Measurements from ENCODE around the gene DHRS4.
"Not testable (repeated sequence)": the region's sequence is repeated elsewhere in the genome, so short reads cannot be mapped to it uniquely, and the experiment has no call there.

Gene DHRS4

DNA sequence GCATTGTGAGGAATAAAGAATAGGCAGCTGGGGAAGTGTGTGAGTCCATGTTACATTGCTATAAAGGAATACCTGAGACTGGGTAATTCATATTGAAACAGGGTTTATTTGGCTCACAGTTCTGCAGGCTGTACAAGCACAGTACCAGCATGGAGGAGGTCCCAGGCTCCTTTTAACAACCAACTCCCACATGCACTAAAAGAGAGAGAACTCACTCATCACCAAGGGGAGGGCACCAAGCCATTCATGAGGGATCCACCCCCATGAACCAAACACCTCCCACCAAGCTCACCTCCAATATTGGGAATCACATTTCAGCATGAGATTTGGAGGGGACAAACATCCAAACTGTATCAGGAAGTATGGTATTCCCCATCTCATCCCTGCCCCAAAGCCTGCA is 11.9 kb upstream of the DHRS4 start:
- DNase-seq, result no peak

DNA sequence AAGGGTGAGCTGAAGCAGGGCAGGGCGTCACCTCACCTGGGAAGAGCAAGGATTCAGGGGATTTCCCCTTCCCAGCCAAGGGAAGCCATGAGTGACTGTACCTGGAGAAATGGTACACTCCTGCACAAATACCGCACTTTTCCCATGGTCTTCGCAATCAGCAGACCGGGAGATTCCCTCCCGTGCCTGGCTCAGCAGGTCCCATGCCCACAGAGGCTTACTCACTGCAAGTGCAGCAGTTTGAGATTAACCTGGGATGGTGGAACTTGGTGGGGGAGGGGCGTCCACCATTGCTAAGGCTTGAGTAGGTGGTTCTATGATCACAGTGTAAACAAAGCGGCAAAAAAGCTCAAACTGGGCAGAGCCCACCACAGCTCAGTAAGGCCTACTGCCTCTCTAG is 11.0 kb upstream of the DHRS4 start:
- DNase-seq, result no peak

DNA sequence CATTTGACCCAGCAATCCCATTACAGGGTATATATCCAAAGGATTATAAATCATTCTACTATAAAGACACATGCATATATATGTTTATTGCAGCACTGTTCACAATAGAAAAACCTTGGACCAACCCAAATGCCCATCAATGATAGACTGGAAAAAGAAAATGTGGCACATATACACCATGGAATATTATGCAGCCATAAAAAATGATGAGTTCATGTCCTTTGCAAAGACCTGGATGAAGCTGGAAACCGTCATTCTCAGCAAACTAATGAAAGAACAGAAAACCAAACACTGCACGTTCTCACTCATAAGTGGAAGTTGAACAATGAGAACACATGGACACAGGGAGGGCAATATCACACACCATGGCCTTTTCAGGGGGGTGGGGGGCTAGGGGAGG is 4.5 kb upstream of the DHRS4 start:
- DNase-seq, result not testable (repeated sequence)

DNA sequence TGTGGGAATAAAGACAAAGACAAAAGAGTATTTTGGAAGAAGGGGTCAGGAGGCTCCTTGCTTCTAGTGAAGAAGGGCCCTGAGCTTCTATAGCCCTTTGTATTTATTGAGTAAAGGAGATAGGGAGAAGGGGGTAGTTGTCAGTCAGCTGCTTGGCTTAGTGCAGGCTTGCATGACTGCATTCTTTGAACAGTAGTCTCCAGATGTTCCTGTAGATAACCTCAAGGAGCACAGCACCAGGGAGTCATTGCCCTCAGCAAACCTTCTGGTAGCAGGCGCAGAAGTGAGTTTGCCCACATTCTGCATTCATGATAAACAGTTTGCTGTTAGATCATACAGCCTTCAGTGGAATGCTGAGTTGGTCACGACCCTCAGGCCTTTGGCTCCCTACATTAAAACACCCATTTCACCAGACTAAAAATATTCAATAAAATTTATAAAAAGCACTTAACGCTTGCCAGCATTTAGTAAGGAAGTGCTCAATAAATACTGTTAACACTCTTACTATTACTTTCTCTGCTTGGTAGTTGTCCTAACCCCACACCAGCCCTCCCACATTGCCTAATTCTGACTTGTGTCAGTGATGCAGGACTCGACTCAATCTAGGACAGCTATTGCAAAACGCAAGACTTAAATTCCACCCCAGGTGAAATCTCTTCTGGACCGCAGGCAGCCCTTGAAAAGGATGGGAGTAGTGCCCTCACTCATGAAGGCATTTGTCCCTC is 3.0 kb upstream of the DHRS4 start:
- no peak for DNase-seq

DNA sequence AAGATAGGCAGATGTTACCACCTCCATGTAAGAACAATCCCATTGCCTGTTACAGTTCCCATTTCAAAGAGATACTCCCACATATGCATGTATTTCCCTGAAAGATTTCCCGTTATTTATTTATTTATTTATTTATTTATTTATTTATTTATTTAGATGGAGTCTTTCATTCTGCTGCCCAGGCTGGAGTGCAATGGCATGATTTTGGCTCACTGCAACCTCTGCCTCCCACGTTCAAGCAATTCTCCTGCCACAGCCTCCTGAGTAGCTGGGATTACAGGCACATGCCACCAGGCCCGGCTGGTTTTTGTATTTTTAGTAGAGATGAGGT is 2.5 kb upstream of the DHRS4 start:
- DNase-seq, result not testable (repeated sequence)

DNA sequence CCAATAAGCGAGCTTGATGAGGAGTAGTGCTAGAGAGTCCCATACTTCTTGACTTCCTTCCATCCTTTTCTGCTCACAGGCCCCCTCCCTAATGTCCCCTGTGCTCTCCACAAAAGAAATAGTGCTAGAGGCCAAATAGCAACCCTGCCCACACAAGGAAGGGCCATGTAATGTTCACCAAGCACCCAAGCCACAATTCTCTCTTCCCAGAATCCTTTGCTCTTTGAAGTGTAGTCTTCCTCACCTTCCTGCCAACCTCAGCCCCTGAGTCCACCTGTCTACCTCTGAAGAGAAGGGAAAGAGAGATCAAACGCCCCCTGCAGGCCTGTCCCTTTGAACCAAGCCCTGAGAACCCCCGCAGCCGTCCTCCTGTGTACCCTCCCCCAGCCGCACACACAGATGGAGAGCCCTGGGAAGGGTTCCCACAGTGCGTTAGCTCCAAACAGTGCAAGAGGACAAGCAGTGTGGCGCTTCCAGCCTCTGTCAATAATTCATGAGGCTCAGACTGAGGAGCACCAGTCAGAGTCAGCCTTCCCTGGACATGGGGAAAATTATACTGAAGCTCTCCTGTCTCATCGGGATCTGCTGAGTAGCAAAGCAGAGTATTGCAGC is 1.9 kb upstream of the DHRS4 start:
- no peak for DNase-seq

DNA sequence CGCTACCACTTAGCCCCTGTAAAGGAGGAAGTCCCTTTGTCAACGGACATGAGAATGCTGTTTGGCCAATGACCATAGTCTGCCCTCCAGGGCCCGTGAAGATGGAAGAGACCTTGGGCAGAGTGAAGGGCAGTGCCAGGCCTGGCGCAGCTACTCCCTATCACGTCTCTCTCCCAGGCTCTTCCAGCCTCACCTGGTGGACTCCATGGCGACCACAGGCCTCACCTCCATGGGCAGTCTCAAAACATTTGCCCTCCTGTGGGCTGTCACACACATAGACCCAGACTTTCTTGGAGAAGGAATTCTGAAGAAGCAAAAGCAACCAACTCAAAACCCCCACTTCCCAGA is 480 bp upstream of the DHRS4 start:
- not testable (repeated sequence) for DNase-seq

DNA sequence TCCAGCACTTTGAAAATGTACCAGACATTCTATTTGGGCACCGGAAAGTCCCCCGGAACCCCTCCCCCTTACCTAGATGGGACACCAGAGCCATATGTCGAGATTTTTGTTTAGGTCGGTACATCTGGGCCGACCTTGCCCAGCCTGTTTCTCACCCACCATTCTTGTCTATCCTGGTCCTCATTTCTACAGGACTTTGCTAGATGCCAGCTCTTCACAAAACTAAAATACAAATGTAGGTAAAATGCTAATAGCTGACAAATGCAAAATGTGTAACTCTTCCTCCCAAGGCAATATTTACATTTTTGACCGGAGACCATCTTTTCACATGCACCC is 677 bp downstream of the DHRS4 start:
- DNase-seq, result not testable (repeated sequence)

DNA sequence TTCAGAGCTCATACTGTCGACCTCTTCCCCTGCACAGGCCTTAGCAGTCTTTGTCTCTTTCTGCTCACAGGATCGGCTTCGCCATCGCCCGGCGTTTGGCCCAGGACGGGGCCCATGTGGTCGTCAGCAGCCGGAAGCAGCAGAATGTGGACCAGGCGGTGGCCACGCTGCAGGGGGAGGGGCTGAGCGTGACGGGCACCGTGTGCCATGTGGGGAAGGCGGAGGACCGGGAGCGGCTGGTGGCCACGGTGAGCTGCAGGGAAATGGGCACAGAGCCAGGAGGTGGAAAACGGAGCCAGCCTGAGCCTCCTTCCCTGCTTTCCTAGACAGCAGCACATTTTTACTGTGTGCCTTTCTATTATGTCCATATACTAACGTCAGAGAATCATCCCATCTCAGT is 1.4 kb downstream of the DHRS4 start:
- DNase-seq, result not testable (repeated sequence)

DNA sequence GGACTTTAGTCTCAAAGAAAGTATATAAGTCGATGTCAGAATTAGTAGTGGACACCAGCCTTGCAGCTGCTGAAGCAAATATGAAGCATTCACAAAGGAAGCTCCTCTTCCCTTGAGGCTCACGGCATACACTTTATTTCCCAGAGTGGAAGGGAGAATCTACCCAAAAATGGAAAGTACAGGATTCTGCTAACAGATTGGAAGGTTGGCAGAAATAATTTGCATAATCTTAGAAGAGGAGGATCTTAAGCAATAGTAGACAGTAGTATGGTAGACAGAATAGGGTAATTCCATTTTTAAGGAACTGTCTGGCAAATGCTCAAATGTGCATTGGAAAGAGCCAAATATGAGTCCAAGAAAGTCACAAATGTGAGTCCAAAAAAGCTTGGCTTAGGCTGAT is 2.2 kb downstream of the DHRS4 start:
- DNase-seq, result not testable (repeated sequence)

DNA sequence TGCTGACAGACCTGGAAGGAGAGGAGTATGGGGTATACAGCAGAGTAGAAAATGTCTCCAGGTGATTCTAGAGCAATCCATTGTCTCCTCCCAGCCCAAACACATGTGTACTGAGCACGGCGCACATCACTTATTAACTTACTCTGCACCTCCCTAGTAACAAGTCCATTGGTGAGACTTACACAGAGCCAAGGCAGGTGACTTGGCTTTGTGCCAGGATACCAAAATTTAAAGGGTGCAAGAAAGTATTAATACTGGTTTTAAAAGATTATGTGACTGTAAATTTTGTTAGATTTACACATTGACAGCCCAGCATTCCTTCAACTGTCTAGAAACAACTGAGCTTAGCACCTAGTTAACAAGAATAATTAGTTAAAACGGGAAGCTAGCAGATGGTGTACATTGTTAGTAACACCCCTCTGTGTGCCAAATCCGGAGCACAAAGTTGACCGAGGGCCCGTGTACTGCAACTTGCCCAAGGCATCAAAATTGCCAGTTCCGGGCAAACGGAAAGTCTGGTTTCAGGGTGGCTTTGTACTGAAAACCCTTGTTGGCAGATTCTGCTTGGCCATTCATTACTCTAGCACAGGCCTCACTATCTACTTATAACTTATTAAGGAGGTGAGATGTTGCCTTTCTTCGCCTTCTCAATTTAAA is 4.5 kb downstream of the DHRS4 start:
- DNase-seq, result not testable (repeated sequence)

DNA sequence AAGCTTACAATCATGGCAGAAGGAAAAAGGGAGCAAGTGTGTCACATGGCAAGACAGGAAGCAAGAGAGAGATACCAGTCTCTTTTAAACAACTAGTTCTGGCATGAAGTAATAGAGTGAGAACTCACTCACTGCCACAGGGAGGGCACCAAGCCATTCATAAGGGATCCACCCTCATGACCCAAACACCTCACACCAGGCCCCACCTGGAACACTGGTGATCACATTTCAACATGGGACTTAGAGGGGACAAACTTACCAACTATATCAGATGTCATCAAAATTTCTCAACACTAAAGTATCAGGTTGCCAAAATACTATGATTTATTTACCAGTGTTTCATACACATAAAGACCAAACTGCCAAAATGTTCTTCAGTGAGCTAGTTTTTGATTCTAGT is 7.3 kb downstream of the DHRS4 start:
- DNase-seq, result not testable (repeated sequence)

DNA sequence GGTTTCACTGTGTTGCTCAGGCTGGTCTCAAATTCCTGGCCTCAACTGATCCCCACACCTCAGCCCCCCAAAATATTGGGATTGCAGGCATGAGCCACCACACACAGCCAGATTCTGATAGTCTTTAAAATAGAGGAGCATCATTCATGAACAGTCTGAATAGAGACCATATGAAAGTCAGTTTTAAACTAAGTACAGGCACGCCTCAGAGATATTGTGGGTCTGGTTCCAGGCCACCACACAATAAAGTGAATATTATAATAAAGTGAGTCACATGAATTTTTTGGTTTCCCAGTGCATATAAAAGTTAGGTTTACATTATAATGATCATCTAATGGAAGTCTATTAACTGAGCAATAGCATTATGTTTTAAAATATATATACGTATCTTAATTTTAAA is 8.1 kb downstream of the DHRS4 start:
- DNase-seq, result not testable (repeated sequence)

DNA sequence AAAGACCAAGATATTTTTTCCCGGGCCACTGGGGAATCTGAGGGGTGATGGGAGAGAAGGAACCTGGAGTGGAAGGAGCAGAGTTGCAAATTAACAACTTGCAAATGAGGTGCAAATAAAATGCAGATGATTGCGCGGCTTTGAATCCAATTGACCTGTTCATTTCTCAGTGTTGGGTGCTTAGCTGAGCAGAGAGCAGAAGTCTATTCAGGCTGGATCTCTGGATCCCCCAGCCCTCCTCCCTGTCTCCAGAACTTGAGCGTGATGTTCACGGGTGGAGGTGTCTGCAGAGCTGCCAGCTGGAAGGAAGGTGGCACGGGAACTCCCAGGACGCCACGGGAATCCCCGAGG is 15.5 kb downstream of the DHRS4 start:
- not testable (repeated sequence) for DNase-seq

DNA sequence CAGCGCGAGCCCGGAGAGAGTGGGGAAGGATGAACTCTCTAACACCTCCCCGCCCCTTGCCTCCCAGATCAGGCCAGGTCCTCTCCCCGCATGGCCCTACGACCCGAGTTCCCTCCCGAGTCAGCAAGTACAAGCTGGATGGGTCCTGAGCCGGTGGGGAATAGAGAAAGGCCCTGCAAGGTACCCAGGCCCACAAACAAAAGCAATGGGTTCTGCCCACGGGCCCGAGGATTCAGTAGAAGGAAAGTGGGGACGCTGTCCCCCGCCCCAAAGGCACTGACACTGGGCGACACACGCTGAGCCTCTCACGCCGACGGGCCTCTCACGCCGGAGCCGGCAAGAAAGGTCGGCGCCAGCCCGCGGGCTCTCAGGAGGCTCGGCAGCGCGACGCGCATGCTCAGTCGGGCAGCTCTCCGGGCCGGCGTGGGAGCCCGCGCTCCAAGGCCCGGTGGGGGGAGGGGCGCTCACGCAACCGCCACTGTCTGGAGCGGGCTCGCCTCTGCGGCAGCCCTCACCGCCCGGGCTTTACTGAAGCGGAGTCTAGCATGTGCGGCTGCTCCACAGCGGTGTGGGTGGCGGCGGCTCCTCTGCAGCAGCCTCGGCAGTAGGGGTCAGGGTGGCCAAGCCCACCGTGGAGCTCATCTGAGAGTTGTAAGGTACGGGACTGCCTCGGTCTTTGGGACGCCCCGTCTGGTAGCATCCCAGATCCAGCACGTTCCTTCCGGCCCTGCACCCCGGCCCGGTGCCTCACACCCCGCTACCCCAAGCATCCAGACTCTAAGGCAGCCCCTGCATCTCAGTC is 16.1 kb downstream of the DHRS4 start:
- peak; percentile 77 to 81 for DNase-seq

DNA sequence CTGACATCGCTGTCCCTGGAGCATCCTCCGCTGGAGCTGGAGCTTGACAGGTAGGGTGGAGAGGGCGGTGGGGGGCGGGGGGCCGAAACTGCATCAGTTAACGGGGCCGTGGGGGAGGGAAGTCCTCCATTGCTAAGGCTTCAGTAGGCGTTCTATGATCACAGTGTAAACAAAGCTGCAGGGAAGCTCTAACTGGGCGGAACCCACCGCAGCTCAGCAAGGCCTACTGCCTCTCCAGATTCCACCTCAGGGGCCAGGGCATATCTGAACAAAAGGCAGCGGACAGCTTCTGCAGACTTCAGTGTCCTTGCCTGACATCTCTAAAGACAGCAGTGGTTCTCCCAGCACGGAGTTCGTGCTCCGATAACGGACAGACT is 16.7 kb downstream of the DHRS4 start:
- not testable (repeated sequence) for DNase-seq

DNA sequence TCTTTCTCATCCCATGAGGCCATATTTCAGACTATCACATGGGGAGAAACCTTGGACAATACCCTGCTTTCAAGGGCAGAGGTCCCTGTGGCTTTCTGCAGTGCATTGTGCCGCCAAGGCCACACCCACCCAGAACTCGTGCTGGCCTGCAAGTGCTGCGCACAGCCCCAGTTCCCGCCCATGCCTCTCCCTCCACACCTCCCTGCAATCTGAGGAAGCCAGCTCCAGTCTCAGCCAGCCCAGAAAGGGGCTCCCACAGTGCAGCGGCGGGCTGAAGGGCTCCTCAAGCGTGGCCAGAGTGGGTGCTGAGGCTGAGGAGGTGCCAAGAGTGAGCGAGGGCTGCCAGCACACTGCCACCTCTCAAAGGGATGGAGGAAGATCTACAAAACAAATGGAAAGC is 19.6 kb downstream of the DHRS4 start:
- not testable (repeated sequence) for DNase-seq

DNA sequence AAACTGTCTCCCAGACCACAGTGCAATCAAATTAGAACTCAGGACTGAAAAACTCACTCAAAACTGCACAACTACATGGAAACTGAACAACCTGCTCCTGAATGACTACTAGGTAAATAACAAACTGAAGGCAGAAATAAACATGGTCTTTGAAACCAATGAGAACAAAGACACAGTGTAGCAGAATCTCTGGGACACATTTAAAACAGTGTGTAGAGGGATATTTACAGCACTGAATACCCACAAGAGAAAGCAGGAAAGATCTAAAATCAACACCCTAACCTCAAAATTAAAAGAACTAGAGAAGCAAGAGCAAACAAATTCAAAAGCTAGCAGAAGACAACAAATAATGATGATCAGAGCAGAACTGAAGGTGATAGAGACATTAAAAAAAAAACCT is 20.5 kb downstream of the DHRS4 start:
- not testable (repeated sequence) for DNase-seq

DNA sequence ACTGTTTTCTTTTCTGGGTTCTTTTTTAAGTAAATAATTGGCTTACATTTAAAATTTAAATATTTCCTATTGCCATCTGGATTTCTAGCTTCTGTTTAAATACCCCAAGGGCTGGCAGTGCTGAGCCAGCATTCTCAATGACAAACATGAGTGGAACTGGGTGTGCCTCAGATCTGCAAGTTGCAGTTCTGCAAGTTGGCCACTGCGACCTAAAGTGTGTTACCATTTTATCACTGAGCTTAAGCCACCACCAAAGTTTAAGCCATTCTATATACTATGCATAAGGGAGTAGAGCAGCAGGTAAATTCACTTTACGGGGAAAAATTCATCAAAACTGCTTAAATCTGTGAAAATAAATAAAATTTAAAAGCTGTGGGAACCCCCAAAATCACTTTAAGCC is 23.6 kb downstream of the DHRS4 start:
- not testable (repeated sequence) for DNase-seq

DNA sequence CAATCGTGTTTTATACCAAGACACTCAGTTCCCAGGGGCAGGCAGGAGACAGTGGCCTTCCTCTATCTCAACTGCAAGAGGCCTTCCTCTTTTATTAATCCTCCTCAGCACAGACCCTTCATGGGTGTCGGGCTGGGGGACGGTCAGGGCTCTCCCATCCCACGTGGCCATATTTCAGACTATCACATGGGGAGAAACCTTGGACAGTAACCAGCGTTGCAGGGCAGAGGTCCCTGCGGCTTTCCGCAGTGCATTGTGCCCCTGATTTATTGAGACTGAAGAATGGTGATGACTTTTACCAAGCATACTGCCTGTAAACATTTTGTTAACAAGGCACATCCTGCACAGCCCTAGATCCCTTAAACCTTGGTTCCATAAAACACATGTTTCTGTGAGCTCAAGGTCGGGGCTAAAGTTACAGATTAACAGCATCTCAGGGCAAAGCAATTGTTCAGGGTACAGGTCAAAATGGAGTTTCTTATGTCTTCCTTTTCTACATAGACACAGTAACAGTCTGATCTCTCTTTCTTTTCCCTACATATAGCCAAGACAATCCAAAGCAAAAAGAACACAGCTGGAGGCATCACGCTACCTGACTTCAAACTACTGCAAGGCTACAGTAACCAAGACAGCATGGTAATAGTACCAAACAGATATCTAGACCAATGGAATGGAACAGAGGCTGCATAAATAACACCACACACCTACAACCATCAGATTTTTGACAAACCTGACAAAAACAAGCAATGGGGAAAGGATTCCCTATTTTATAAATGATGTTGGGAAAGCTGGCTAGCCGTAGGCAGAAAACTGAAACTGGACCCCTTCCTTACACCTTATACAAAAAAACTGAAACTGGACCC is 28.6 kb downstream of the DHRS4 start:
- not testable (repeated sequence) for DNase-seq

DNA sequence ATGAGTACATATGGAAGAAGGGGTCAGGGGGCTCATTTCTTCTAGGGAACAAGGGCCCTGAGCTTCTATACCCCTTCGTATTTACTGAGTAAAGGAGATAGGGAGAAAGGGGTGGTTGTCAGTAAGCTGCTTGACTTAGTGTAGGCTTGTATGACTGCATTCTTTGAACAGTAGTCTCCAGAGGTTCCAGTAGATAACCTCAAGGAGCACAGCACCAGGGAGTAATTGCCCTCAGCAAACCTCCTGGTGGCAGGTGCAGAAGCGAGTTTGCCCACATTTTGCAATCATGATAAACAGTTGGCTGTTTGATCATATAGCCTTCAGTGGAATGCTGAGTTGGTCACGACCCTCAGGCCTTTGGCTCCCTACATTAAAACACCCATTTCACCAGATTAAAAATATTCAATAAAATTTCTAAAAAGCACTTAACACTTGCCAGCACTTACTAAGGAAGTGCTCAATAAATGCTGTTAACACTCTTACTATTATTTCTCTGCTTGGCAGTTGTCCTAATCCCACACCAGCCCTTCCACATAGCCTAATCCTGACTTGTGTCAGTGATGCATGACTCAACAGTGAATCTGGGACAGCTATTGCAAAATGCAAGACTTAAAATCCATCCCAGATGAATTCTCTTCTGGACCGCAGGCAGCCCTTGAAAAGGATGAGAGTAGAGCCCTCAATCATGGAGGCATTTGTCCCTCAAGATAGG is 31.5 kb downstream of the DHRS4 start:
- DNase-seq, result no peak

DNA sequence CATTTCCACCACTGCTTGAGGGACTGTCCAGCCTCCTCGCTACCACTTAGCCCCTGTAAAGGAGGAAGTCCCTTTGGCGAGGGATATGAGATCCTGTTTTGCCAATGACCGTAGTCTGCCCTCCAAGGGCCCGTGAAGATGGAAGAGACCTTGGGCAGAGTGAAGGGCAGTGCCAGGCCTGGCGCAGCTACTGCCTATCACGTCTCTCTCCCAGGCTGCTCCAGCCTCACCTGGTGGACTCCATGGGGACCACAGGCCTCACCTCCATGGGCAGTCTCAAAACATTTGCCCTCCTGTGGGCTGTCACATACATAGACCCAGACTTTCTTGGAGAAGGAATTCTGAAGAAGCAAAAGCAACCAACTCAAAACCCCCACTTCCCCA is 34.6 kb downstream of the DHRS4 start:
- DNase-seq, result not testable (repeated sequence)

All from stimulated activated CD4-positive, alpha-beta T cell treated with anti-CD3 and anti-CD28 coated beads, Interleukin-2, amount 100 ng/mL, for 24 hours (primary cell).